ENCODE measurements around the gene TSPEAR.
A peak's percentile ranks its signal among the peaks of the same experiment; 100 is the strongest.

The TSPEAR gene

DNA sequence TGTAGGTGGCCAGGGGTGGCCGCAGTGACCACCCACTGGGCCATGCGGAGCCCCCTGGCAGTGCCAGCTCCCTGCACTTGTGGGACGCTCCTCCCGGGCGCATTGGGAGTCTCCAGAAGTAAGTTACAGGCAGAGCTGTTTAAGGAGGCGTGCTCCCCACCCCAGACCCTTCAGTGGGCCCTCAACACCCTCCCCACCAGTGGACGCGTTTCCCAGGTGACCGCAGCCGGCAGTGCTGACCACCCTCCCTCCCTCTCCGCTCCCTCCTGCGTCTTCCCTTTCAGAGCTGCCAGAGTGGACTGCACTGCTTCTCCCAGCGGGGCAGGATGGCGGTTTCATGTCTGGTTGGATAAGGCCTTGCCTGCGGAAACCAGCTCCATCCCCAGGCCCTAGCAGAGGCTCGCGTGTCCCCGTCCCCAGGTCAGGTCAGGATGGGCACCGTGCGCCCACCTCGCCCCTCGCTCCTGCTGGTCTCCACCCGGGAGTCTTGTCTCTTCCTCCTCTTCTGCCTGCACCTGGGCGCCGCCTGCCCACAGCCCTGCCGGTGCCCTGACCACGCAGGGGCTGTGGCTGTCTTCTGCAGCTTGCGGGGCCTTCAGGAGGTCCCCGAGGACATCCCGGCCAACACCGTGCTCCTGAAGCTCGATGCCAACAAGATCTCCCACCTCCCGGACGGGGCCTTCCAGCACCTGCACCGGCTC lies 255.0 kb downstream of the TSPEAR start:
- DNase-seq, result no peak

DNA sequence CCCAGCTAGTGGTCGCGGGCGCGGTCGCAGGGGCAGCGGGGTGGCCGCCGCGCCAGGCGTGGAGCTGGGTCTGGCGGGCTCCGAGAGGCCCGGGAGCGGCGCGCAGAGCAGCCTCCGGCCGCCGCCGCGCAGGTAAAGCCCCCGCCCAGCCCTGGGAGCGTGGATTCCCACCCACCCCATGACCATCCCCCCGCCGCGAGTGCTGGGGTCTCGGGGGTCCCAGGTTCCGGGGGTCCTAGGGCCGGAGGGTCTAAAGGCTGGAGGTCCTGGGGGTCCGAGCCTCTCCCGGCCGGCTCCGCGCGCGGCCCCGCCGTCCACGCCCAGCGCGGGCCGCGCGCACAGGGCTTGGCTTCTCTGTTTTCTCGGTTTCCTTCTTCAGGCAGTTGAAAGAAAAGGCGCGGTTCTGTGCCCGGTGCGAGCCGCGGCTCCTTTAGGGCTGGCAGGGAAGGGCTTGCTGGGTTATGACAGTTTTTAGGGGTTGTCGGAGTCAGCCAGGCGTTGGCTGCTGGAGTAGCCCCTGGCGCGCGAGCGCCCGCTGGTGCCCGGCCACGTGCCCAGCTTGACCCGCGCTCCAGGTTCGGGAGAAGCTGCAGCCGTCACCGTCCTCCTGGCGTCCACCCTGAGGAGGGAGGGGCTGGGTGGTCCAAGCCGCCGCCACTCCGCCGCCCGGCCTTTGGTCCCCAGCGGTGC lies 255.7 kb downstream of the TSPEAR start:
- DNase-seq, result peak; percentile 6

DNA sequence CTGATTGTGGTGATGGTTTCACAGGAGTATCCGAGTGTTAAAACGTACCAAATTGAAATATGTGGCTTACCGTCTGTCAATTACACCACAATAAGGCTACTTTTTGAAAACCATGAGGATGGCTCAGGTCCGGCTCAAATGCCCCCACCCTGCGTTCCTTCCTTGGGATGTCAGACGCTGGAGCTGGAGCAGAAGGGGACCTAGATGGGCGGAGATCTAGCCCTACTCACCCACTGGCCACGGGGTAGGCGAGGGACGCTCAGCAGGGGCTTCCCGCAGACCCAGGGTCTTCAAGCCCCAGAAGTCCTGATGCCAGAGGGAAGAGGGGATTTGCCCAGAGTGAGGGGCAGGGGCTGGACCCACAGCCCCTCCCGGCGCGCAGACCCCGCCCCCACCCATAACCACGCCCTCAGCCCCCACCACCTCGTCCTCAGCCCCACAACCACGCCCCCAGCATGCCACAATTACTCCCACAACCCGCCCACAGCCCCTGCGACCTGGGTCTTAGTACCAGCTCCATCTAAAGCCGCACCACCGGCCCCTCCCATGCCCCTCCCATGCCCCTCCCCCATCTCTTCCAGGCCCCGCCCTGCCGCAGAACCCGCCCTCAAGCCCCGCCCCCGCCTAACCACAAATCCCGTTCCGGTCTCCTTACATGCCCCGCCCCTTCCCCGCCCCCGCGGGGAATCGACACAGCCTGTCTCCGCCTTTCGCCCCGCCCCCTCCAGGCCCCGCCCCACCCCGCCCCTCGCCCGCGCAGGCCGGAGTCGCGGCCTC lies 256.4 kb downstream of the TSPEAR start, which contains the start of gene LRRC3:
Gene LRRC3 (plus strand): TSS at position 764 of the 777 bp plus-strand sequence. CDS start 1,135 bp downstream, outside the sequence.
- DNase-seq, result peak; percentile 80

DNA sequence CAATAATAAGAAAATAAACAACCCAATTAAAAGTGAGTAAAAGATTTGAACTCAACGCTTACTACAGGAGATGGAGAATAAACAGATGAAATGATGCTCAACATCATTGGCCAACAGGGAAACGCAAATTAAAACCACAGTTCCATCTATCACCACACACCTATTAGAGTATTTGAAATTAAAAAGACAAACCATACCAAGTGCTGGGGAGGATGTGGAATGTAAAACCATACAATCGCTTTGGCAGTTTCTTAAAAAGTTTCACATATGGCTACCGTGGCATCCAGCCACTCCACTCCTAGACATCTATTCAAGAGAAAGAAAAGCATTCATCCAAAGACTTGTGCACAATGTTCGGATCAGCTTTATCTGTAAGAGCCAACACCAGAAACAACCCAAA lies 257.3 kb downstream of the TSPEAR start:
- no peak for DNase-seq

DNA sequence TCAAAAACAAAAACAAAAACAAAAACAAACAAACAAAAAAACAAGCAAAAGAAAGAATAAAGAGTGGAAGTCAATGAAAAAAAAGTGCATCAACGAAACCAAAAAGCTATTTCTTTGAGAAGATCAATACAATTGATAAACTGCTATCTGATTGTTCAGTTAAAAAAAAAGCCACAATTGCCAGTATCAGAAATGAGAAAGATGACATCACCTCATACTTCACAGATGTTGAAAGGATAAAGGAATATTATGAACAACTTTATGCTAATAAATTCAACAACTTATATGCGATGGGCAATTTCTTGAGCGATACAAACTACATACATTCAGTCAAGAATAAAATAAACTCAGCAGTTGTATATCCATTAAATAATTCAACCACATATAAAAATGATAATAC lies 258.3 kb downstream of the TSPEAR start:
- DNase-seq, result no peak

DNA sequence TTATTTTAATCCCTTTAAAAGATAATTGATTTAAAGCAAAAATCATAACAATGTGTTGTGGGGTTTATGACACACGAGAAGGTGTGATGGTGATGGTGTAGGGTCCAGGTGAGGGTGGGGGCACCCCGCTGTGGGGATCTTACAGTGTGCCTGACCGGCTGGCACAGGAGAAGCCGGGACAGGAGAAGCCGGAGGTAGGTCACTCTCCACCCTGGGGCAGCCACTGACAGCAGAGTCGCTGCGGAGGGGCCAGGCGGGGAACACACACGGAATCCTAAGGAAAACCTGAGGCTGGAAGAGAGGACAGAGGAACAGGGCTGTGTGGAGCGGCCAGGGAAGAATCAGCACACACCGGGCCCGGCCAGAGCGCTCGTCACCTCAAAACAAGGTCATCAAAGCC lies 260.4 kb downstream of the TSPEAR start:
- DNase-seq, result no peak

DNA sequence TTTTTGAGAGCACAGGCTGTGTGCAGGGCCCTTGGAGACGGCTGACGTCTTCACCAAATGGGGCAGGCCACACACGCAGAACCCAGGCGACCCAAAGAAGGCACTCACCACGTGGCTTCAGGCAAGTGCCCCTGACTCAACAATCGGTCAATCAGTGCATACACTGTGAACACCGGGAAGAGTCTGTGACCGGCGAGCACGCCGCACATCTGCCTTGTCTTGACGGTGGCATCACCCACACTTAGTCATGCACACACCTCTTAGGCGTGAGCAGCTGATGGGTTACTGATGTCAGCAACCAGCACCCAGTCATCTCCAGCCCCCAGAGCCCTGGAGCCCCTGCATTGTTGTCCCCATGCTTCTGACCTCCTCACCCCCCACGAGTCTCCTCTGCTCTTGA lies 261.0 kb downstream of the TSPEAR start:
- DNase-seq, result no peak

DNA sequence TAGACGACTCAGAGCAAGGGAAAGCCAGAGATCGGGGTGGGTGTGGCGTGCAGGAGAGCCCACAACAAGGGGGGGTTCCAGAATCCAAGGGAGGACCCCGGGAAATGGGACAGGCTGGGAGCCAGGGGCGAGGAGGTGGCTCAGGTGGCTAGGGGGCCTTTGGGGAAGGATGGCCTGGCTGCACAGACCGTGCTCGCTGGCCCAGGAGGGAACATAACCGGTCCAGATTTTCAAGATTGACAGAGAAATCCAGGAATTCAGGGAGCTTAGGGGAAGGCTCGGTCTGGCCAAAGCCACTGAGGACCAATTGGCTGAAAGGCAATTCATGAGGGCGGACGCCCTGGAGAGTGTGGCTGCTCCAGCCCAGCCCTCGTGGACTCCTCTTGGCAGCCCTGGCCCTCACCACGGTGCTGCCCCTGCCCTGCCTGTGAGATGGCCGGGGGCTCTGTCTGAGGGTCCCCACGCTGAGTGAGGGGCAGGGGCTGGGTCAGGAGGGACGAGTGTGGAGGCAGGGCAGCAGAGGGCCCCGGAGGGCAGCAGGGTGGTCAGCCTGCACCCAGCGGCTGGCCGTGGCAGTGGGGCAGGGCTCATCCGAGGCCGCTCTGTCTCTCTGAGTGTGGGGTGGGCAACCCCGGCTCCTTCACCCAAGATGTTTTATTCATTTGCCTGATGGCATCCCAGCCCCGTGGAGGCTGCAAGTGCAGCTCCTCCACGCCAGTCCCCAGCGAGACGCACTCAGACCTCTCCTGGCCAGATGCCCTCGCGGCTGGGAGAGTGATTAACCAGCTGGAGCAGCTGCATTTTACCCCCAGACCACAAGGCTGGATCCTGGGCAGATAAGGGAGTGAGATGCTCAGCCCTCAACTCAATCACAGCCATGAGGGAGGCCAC lies 261.7 kb downstream of the TSPEAR start:
- no peak for DNase-seq

DNA sequence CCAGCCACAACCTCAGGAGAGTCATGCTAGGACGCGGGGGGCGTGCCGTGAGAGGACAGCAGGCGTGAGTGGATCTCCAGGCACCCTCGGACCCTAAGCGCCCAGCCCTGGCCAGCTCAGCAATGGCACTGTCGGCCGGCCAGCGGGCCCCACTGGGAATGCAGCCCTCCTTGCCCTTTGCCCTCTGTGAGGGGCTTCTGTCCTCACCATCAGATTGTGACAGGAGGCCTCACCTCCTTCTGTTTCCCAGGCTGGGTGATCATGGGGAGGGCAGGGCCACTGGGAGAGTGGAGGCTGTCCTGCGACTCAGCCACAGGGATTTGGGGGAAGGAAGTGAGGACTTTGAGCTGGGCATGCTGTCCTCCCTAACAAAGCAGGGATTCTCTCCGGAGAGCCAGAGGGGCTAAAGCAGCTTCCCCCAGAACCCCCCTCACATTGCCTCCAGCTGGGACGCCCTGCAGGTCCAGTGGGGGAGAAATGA lies 262.7 kb downstream of the TSPEAR start:
- no peak for DNase-seq
